Measurements from ENCODE around the gene C3orf85. TPM values are rescaled to one million over a fixed set of nuclear protein-coding genes. Genes with fewer than 3 reads are reported as not detected.

Gene C3orf85
- total RNA-seq, 1 donor from 2014 or later, result not detected

DNA sequence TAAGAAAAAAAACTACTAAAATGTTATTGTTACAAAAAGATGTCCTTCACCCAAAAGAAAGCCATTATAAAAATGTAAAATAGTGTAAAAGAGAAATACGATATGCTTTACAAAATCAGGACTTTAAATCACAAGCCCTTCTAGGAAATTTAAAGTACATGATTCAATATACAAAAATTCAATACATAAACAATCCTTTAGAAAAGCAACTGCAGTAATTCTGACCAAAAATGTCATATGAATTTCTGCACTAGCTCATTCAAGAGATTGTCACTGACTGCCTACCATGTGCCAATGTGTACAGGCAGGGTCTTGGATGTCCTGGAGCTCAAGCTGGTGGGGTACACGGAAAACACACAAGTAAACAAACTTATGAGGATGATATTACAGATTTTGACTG is 21.1 kb upstream of the C3orf85 start:
- H3K36me3 Mint-ChIP-seq, result no peaks in the 10 kb centered on the region
- H3K4me1 Mint-ChIP-seq, result no peaks in the 10 kb centered on the region

DNA sequence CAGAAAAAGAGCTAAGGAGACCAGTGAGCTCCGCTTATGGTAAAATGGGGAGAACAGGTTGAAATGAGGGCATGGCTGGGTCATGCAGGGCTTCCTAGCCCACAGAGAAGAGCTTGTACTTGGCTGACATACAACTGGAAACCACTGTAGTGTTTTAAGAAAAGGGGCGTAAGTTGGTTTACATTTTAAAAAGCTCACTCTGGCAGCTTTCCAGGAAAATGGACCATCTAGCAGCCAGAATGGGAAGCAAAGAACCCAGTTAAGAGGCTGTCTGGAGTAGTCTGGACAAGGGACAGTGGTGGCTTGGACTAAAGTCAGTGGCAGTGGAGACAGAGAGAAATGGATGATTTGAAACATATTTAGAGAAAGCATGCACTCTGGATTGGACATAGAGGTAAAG is 20.5 kb upstream of the C3orf85 start:
- H3K9ac ChIP-seq, result no peak overlapping the region
- Mint-ChIP-seq H3K27me3 (ENCODE audit: insufficient read depth, low read depth) (no peaks in the 10 kb centered on the region), H3K9me3 (no peaks in the 10 kb centered on the region), H3K36me3 (no peaks in the 10 kb centered on the region), H3K4me3 (no peak overlapping the region), H3K27ac (no peak overlapping the region), H3K4me1 (no peaks in the 10 kb centered on the region)
- H3K9me3 ChIP-seq (ENCODE audit: low read depth), result no peaks in the 10 kb centered on the region
- no peak overlapping the region for H2AFZ ChIP-seq (replicated peaks)
- peaks cover 7% of the 10 kb centered on the region for H3F3A ChIP-seq (ENCODE audit: low read depth)
- H3K79me2 ChIP-seq (ENCODE audit: low read depth), result no peaks in the 10 kb centered on the region
- no peaks in the 10 kb centered on the region for H4K20me1 ChIP-seq (ENCODE audit: low read depth)
- no peak for TF ChIP-seq EZH2 (IDR thresholded peaks at IDR 0.05)
- TF ChIP-seq CTCF (IDR thresholded peaks at IDR 0.05), result no peak
- no peak overlapping the region for H3K4me3 ChIP-seq
- H3K36me3 ChIP-seq, result no peaks in the 10 kb centered on the region
- no peak overlapping the region for H3K27ac ChIP-seq
- no peaks in the 10 kb centered on the region for H3K27me3 ChIP-seq
- H3K4me2 ChIP-seq, result no peak overlapping the region
- DNase-seq (ENCODE audit: low spot score), result no peak
- peaks cover 21% of the 10 kb centered on the region for H3K4me1 ChIP-seq

More for the DNA sequence above, 21.1 kb upstream of the C3orf85 start:
- Mint-ChIP-seq H3K27ac (no peak overlapping the region), H3K4me3 (no peak overlapping the region), H3K9me3 (no peaks in the 10 kb centered on the region), H3K27me3 (ENCODE audit: insufficient read depth, low read depth) (no peaks in the 10 kb centered on the region)
- H3K4me2 ChIP-seq, result no peak overlapping the region
- no peak for DNase-seq (ENCODE audit: low spot score)
- H3K4me3 ChIP-seq, result no peak overlapping the region
- no peak overlapping the region for H2AFZ ChIP-seq (replicated peaks)
- no peaks in the 10 kb centered on the region for H3K36me3 ChIP-seq
- H4K20me1 ChIP-seq (ENCODE audit: low read depth), result no peaks in the 10 kb centered on the region
- no peaks in the 10 kb centered on the region for H3K79me2 ChIP-seq (ENCODE audit: low read depth)
- no peak overlapping the region for H3K27ac ChIP-seq
- no peak overlapping the region for H3K9ac ChIP-seq
- no peaks in the 10 kb centered on the region for H3K27me3 ChIP-seq
- H3K9me3 ChIP-seq (ENCODE audit: low read depth), result no peaks in the 10 kb centered on the region
- peaks cover 7% of the 10 kb centered on the region for H3F3A ChIP-seq (ENCODE audit: low read depth)
- no peak for TF ChIP-seq EZH2phosphoT487 (IDR thresholded peaks at IDR 0.05)
- peaks cover 21% of the 10 kb centered on the region for H3K4me1 ChIP-seq

- H3K27me3 Mint-ChIP-seq (ENCODE audit: insufficient read depth, low read depth), result no peaks in the 10 kb centered on the region
- Histone ChIP-seq H4K20me1 (ENCODE audit: low read depth) (no peaks in the 10 kb centered on the region), H3K4me1 (peaks cover 16% of the 10 kb centered on the region), H3K9me3 (ENCODE audit: low read depth) (no peaks in the 10 kb centered on the region), H3K36me3 (no peaks in the 10 kb centered on the region), H3K9ac (no peak within 1 kb of the TSS), H2AFZ (replicated peaks) (no peak within 1 kb of the TSS), H3K4me3 (no peak within 1 kb of the TSS), H3K4me2 (no peak within 1 kb of the TSS), H3F3A (ENCODE audit: low read depth) (peaks cover 4% of the 10 kb centered on the region), H3K79me2 (ENCODE audit: low read depth) (no peaks in the 10 kb centered on the region), H3K27me3 (no peaks in the 10 kb centered on the region), H3K27ac (no peak within 1 kb of the TSS)
- H3K27ac Mint-ChIP-seq, result no peak within 1 kb of the TSS
- no peak within 1 kb of the TSS for H3K4me3 Mint-ChIP-seq
- TF ChIP-seq EZH2 (IDR thresholded peaks at IDR 0.05), result no peak
- no peak for TF ChIP-seq EZH2phosphoT487 (IDR thresholded peaks at IDR 0.05)
- no peak for TF ChIP-seq CTCF (IDR thresholded peaks at IDR 0.05)
- H3K36me3 Mint-ChIP-seq, result no peaks in the 10 kb centered on the region
- no peaks in the 10 kb centered on the region for H3K4me1 Mint-ChIP-seq
- no peak for DNase-seq (ENCODE audit: low spot score)
- peaks cover 11% of the 10 kb centered on the region for H3K9me3 Mint-ChIP-seq
These were observed 18.6 kb upstream of the C3orf85 start, which contains the start of gene MORC1 for GRCh38 chr3:109117939-109118338. Gene MORC1, minus strand, starts transcription at chr3:109118134. Its CDS starts 75 bp downstream, at chr3:109118059.

- H3K36me3 Mint-ChIP-seq, result no peaks in the 10 kb centered on the region
- H3K27ac ChIP-seq, result no peak overlapping the region
- TF ChIP-seq CTCF (IDR thresholded peaks at IDR 0.05), result no peak
- no peak for TF ChIP-seq EZH2phosphoT487 (IDR thresholded peaks at IDR 0.05)
- no peak for TF ChIP-seq EZH2 (IDR thresholded peaks at IDR 0.05)
These were observed 17.9 kb upstream of the C3orf85 start for GRCh38 chr3:109118584-109118983.

More at GRCh38 chr3:109118584-109118983, 17.9 kb upstream of the C3orf85 start:
- H4K20me1 ChIP-seq (ENCODE audit: low read depth), result no peaks in the 10 kb centered on the region
- H3K9ac ChIP-seq, result no peak overlapping the region
- H3K9me3 ChIP-seq (ENCODE audit: low read depth), result no peaks in the 10 kb centered on the region
- DNase-seq (ENCODE audit: low spot score), result no peak
- no peak overlapping the region for H3K4me2 ChIP-seq
- no peaks in the 10 kb centered on the region for H3K27me3 ChIP-seq
- Mint-ChIP-seq H3K4me3 (no peak overlapping the region), H3K9me3 (peaks cover 14% of the 10 kb centered on the region), H3K4me1 (no peaks in the 10 kb centered on the region), H3K27me3 (ENCODE audit: insufficient read depth, low read depth) (no peaks in the 10 kb centered on the region), H3K27ac (no peak overlapping the region)
- no peak overlapping the region for H2AFZ ChIP-seq (replicated peaks)
- H3K4me1 ChIP-seq, result peaks cover 10% of the 10 kb centered on the region
- H3F3A ChIP-seq (ENCODE audit: low read depth), result no peaks in the 10 kb centered on the region
- H3K36me3 ChIP-seq, result no peaks in the 10 kb centered on the region
- H3K4me3 ChIP-seq, result no peak overlapping the region
- H3K79me2 ChIP-seq (ENCODE audit: low read depth), result no peaks in the 10 kb centered on the region

All from neural progenitor cell (in vitro differentiated cells).